GM23338 (cell line): ENCODE measurements around the gene USP3. TPM values are rescaled to one million over a fixed set of nuclear protein-coding genes. Genes with fewer than 3 reads are reported as not detected.

Experiments used
- ATAC-seq: fragments of 200-7000 bp; cut with Tn5 transposase; 3 replicates; pipeline ENCODE4 v1.9.1; 2020
- DNase-seq: peaks from one replicate; pipeline ENCODE4 v3.0.0-alpha.2; 2015; ENCODE audit warnings: low spot score
- H2AFZ ChIP-seq: fragments of 200-600 bp; sonication (generic); 2 replicates; pipeline ENCODE4 v1.8.0; 2016; ENCODE audit warnings: antibody characterized with exemption, mild to moderate bottlenecking, moderate library complexity
- H3F3A ChIP-seq: fragments of 200-600 bp; sonication (generic); replicated peaks from 2 replicates; pipeline ENCODE4 v1.8.0; 2017; ENCODE audit warnings: antibody characterized with exemption, mixed run types, low read depth
- H3K27ac ChIP-seq: fragments of 200-600 bp; sonication (generic); 2 replicates; pipeline ENCODE4 v1.6.1; 2016; ENCODE audit warnings: low read depth
- H3K27me3 ChIP-seq: fragments of 200-600 bp; sonication (generic); 2 replicates; pipeline ENCODE4 v1.8.0; 2016; ENCODE audit warnings: mild to moderate bottlenecking, mixed run types, moderate library complexity; ENCODE audit not compliant: insufficient read depth
- H3K36me3 ChIP-seq: fragments of 200-600 bp; sonication (generic); 2 replicates; pipeline ENCODE4 v1.8.0; 2016; ENCODE audit warnings: mild to moderate bottlenecking; ENCODE audit not compliant: insufficient read depth
- H3K4me1 ChIP-seq: fragments of 200-600 bp; sonication (generic); 2 replicates; pipeline ENCODE4 v1.8.0; 2016; ENCODE audit warnings: mild to moderate bottlenecking, moderate library complexity; ENCODE audit not compliant: insufficient read depth
- H3K4me2 ChIP-seq: fragments of 200-600 bp; sonication (generic); 2 replicates; pipeline ENCODE4 v1.7.1; 2017; ENCODE audit warnings: mixed run types
- H3K4me3 ChIP-seq: fragments of 200-600 bp; sonication (generic); 2 replicates; pipeline ENCODE4 v1.6.1; 2016; ENCODE audit warnings: mixed run types
- H3K79me2 ChIP-seq: fragments of 200-600 bp; sonication (generic); replicated peaks from 2 replicates; pipeline ENCODE4 v1.8.0; 2017; ENCODE audit warnings: mild to moderate bottlenecking; ENCODE audit not compliant: insufficient read depth
- H3K9me2 ChIP-seq: fragments of 200-600 bp; sonication (generic); 2 replicates; pipeline ENCODE4 v1.8.0; 2017; ENCODE audit not compliant: insufficient read depth
- H4K20me1 ChIP-seq: fragments of 200-600 bp; sonication (generic); replicated peaks from 2 replicates; pipeline ENCODE4 v1.8.0; 2017; ENCODE audit warnings: mild to moderate bottlenecking; ENCODE audit not compliant: insufficient read depth
- H3K27ac Mint-ChIP-seq: 2 replicates; pipeline ENCODE4 v1.8.0; 2020; ENCODE audit warnings: inconsistent platforms, mild to moderate bottlenecking, moderate library complexity, mixed read lengths
- H3K27me3 Mint-ChIP-seq: 3 replicates; pipeline ENCODE4 v1.8.0; 2022; ENCODE audit warnings: low read depth, mild to moderate bottlenecking, moderate library complexity, mixed read lengths, inconsistent platforms; ENCODE audit not compliant: insufficient read depth, poor library complexity
- H3K36me3 Mint-ChIP-seq: 3 replicates; pipeline ENCODE4 v1.8.0; 2021; ENCODE audit warnings: low read depth, mild to moderate bottlenecking, inconsistent platforms, moderate library complexity, mixed read lengths
- H3K4me1 Mint-ChIP-seq: 3 replicates; pipeline ENCODE4 v1.8.0; 2020; ENCODE audit warnings: mild to moderate bottlenecking, inconsistent platforms, mixed read lengths
- H3K4me3 Mint-ChIP-seq: 3 replicates; pipeline ENCODE4 v1.8.0; 2021; ENCODE audit warnings: moderate library complexity, mild to moderate bottlenecking, inconsistent platforms, mixed read lengths
- H3K9me3 Mint-ChIP-seq: 3 replicates; pipeline ENCODE4 v1.8.0; 2020; ENCODE audit warnings: moderate library complexity, mild to moderate bottlenecking, inconsistent platforms, mixed read lengths
- CTCF ChIP-seq, 2 experiments: fragments of 200-600 bp in 1 of 2; sonication (generic) in 1 of 2; conservative IDR thresholded peaks; 2 replicates each; pipeline versions ENCODE4 v1.5.1 to v1.6.1; 2016 to 2017; ENCODE audit warnings: antibody characterized with exemption in 2 of 2, low read depth in 2 of 2, mild to moderate bottlenecking in 2 of 2, moderate library complexity in 1 of 2
- EZH2 ChIP-seq: fragments of 200-600 bp; sonication (generic); IDR thresholded peaks from one replicate; pipeline ENCODE4 v1.8.0; 2017; ENCODE audit warnings: antibody characterized with exemption, mild to moderate bottlenecking, low read depth; ENCODE audit not compliant: unreplicated experiment
- NANOG ChIP-seq: IDR thresholded peaks from 2 replicates; pipeline ENCODE4 v1.6.1; 2016; ENCODE audit warnings: antibody characterized with exemption, borderline replicate concordance
- POLR2AphosphoS5 ChIP-seq: IDR thresholded peaks from 2 replicates; pipeline ENCODE4 v1.6.1; 2016; ENCODE audit warnings: antibody characterized with exemption, low read depth
- STAT1 ChIP-seq: IDR thresholded peaks from one replicate; pipeline ENCODE4 v1.6.1; 2016; ENCODE audit warnings: antibody characterized with exemption; ENCODE audit not compliant: unreplicated experiment
- ZNF114 ChIP-seq: fragments of 250-450 bp; sonication (Bioruptor Pico); IDR thresholded peaks from 2 replicates; pipeline ENCODE4 v1.5.0; 2020; ENCODE audit warnings: mild to moderate bottlenecking, moderate library complexity
- ZNF331 ChIP-seq: fragments of 250-450 bp; sonication (Bioruptor Pico); IDR thresholded peaks from 2 replicates; pipeline ENCODE4 v1.5.0; 2020; ENCODE audit warnings: low read depth, mild to moderate bottlenecking, moderate library complexity
- polyA plus RNA-seq: library from polyadenylated mRNA; unstranded; fragments of >200 nt; fragmentation: Nextera tagmentation; extraction: Ambion mirVana; gene quantifications from 2 replicates; pipeline ENCODE4 v1.2.1, GENCODE V29; 2016
- total RNA-seq: library from RNA; depleted of rRNA; stranded (reverse); fragments of >200 nt; shearing (Covaris generic); gene quantifications from 2 replicates; pipeline ENCODE4 v1.2.3, GENCODE V29; 2014
- TF ChIP-seq, protein P1 (sequence below): IDR thresholded peaks from one replicate; pipeline ENCODE4 v1.6.1; 2018; ENCODE audit warnings: antibody characterized with exemption; ENCODE audit not compliant: unreplicated experiment

Gene USP3
- total and polyA plus RNA-seq, 2 experiments from 2014 or later: 9.7 to 9.9 TPM

- Mint-ChIP-seq H3K9me3 (no peaks in the 10 kb centered on the region), H3K36me3 (no peaks in the 10 kb centered on the region; the same call in 2 of the 3 replicates), H3K4me3 (peak overlapping the region; percentile 77), H3K27me3 (peaks cover 56% of the 10 kb centered on the region), H3K4me1 (peaks cover 69% of the 10 kb centered on the region), H3K27ac (no peak overlapping the region)
- DNase-seq (no peak), ATAC-seq (no peak)
- Histone ChIP-seq H4K20me1 (peaks cover 34% of the 10 kb centered on the region), H3K27ac (no peak overlapping the region), H3K4me1 (peaks cover 44% of the 10 kb centered on the region), H3K36me3 (no peaks in the 10 kb centered on the region; the same call in 1 of the 2 replicates), H3K4me2 (peak overlapping the region; percentile 82), H3K79me2 (no peaks in the 10 kb centered on the region; the same call in 1 of the 2 replicates), H3K27me3 (peaks cover 96% of the 10 kb centered on the region), H3F3A (peaks cover 11% of the 10 kb centered on the region), H3K9me2 (no peaks in the 10 kb centered on the region), H2AFZ (no peak overlapping the region), H3K4me3 (peak overlapping the region; percentile 76)
- no peak; a peak in 1 of 4 replicates for TF ChIP-seq CTCF (conservative IDR thresholded peaks at IDR 0.05; ENCODE audit: low read depth in 2 of 2)
- no peak for TF ChIP-seq STAT1
- TF ChIP-seq POLR2AphosphoS5: no peak
Observed at GRCh38 chr15:63505842-63506222, 1.4 kb downstream of the USP3 start.

DNA sequence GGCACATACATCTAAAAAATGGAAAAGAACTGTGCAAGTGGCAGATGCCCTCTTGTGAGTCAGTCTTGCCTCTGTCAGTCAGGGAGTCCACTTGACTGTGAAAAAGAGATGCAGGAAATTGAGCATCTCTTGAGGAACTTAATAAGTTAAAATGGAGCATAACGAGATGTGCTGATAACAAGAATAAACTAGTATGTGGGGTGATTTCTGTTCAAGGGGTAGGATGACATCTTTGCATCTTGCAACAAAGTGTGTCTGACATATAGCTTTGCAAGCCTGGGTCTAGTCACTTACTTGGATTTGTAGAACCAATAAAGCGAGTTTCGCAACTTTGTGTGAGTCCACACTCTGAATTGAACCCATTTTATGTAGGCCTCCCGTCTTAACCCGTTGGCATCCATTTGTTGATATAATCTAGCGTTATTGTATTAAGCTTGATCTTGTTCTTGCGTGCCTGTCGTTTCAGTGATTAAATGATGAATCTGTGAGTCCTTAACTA is 2.2 kb downstream of the USP3 start:
- Histone ChIP-seq H2AFZ (no peak overlapping the region), H3K27me3 (peaks cover 89% of the 10 kb centered on the region), H3K27ac (no peak overlapping the region), H3K36me3 (no peaks in the 10 kb centered on the region; the same call in 1 of the 2 replicates), H3K4me3 (no peak overlapping the region), H3K4me2 (no peak overlapping the region), H3K9me2 (no peaks in the 10 kb centered on the region), H3K4me1 (peaks cover 37% of the 10 kb centered on the region), H3K79me2 (no peaks in the 10 kb centered on the region; the same call in 1 of the 2 replicates), H3F3A (peaks cover 11% of the 10 kb centered on the region), H4K20me1 (peaks cover 34% of the 10 kb centered on the region)
- TF ChIP-seq, protein P1, sequence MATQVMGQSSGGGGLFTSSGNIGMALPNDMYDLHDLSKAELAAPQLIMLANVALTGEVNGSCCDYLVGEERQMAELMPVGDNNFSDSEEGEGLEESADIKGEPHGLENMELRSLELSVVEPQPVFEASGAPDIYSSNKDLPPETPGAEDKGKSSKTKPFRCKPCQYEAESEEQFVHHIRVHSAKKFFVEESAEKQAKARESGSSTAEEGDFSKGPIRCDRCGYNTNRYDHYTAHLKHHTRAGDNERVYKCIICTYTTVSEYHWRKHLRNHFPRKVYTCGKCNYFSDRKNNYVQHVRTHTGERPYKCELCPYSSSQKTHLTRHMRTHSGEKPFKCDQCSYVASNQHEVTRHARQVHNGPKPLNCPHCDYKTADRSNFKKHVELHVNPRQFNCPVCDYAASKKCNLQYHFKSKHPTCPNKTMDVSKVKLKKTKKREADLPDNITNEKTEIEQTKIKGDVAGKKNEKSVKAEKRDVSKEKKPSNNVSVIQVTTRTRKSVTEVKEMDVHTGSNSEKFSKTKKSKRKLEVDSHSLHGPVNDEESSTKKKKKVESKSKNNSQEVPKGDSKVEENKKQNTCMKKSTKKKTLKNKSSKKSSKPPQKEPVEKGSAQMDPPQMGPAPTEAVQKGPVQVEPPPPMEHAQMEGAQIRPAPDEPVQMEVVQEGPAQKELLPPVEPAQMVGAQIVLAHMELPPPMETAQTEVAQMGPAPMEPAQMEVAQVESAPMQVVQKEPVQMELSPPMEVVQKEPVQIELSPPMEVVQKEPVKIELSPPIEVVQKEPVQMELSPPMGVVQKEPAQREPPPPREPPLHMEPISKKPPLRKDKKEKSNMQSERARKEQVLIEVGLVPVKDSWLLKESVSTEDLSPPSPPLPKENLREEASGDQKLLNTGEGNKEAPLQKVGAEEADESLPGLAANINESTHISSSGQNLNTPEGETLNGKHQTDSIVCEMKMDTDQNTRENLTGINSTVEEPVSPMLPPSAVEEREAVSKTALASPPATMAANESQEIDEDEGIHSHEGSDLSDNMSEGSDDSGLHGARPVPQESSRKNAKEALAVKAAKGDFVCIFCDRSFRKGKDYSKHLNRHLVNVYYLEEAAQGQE: no peak
- TF ChIP-seq STAT1: no peak
- no peak for TF ChIP-seq EZH2
- no peak for TF ChIP-seq ZNF331 (CRISPR knock-in tag)
- TF ChIP-seq ZNF114 (CRISPR knock-in tag): no peak
- TF ChIP-seq CTCF (conservative IDR thresholded peaks at IDR 0.05; ENCODE audit: low read depth in 2 of 2): no peak
- no peak for TF ChIP-seq NANOG
- ATAC-seq (no peak), DNase-seq (no peak)
- peak overlapping the region; percentile 77 for H3K4me3 Mint-ChIP-seq
- no peaks in the 10 kb centered on the region for H3K9me3 Mint-ChIP-seq
- H3K27me3 Mint-ChIP-seq: peaks cover 49% of the 10 kb centered on the region
- no peak overlapping the region for H3K27ac Mint-ChIP-seq
- no peaks in the 10 kb centered on the region; the same call in 2 of the 3 replicates for H3K36me3 Mint-ChIP-seq
- H3K4me1 Mint-ChIP-seq: peaks cover 67% of the 10 kb centered on the region
